ENCODE results near the gene GLG1. TPM values are rescaled to one million over a fixed set of nuclear protein-coding genes. Genes with fewer than 3 reads are reported as not detected.

Gene GLG1
- total RNA-seq, result 136 and 177 TPM in 2 replicates

DNA sequence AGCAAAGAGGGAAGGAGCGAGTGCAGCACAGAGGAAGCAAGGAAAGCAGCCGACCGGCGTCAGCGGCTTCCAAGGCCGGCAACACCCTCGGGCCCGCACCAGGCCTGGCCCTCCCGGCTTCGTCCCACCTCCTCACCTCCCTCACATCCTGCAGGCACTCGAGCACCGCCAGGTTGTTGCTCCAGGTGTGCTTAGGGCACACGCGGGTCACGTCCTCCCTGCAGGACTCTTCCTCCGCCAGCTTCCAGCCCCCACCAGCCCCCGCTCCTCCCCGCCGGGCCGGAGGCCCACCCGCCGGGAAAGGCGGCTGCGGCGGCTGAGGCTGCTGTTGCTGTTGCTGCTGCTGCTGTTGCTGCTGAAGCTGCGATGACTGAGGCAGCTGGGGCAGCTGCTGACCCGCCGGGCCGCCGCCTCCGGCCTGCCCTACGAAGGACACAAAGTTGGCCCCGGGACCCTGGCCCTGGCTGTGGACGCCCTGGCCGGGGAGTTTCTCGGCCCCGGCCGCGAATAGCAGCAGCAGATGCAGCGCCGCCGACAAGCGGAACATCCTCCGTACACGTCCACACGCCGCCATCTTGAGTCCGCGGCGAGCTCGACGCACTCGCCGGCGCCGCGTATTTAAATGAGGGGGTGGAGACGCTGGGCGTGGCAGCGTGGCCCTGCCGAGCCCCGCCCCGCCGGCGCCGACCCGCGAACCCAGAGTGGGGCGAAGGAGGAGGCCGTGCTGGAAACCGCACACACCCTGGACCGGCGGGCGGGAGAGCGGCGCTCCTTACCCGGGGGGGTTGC is at the start of gene GLG1:
Gene GLG1 (minus strand): TSS at position 594 of the 789 bp plus-strand sequence. CDS start 20 bp downstream, at position 574.

DNA sequence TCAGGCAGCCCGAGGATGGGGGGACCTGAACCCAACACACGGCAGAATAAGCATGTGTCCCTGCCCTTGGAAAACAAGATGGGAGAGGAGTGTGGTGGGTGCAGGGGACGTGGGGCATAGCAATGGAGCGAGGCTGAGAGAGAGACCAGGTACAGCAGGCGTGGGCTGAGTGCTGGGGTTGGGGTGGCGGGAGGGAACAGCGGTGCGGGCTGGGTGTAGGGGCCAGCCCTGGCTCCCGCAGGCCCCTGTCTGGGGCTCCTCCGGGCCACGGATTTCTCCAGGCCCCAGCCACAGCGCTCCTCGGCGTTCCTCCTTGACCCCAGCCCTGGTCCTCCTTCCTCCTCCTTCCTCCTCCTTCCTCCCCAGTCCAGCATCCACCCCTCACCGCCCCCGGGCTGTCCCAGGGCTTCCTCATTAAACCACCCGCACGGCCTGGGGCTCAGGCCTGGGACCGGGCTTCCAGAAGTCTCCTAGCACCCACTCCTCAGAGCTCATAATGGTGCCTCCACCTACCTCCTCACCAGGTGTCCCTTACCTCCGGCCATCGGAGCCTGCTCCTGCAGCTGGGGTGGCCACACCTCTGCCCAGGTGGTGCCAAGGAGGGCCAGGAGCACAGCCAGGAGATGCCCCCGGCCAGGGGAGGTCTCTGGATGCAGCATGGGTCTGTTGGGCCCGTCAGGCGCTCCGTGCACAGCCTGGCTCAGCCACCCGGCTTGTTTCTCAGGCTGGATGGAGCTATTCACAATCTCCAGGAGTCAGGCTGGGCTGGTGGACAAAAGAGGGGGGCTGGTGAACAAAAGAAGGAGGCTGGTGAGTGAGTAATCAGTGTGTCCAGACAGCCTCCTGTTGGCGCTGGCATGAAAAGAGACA is 186.1 kb downstream of the GLG1 start, which contains the start of gene CLEC18B:
Gene CLEC18B (minus strand): TSS at position 867 of the 870 bp plus-strand sequence. CDS start 208 bp downstream, at position 659.

Other genes starting within 250 kb of the GLG1 start
- gene NPIPB15, start 230.8 kb downstream of the GLG1 start, total RNA-seq, result 0.43 TPM in 1 of 2 replicates, not detected in the other
- gene CLEC18B, start 185.6 kb downstream of the GLG1 start, total RNA-seq, result 0.14 and 0.55 TPM in 2 replicates
- 7.4 and 9.1 TPM in 2 replicates for gene RFWD3, start 59.8 kb upstream of the GLG1 start, total RNA-seq
- 7.7 and 8.5 TPM in 2 replicates for gene MLKL, start 93.7 kb upstream of the GLG1 start, total RNA-seq
- gene FA2H, start 167.7 kb upstream of the GLG1 start, total RNA-seq, result not detected in 2 replicates